Progenitor cell of endocrine pancreas (in vitro differentiated cells): ENCODE results near the gene KLHL8. TPM values are rescaled to one million over a fixed set of nuclear protein-coding genes. Genes with fewer than 3 reads are reported as not detected.

ENCODE experiments used
- DNase-seq: peaks from one replicate; pipeline ENCODE4 v3.0.0; 2021; ENCODE audit warnings: low spot score; ENCODE audit not compliant: unreplicated experiment
- H3K27ac Mint-ChIP-seq: 2 replicates; pipeline ENCODE4 v1.8.0; 2021; ENCODE audit warnings: mild to moderate bottlenecking, moderate library complexity, mixed read lengths
- H3K27me3 Mint-ChIP-seq: 2 replicates; pipeline ENCODE4 v1.8.0; 2021; ENCODE audit warnings: mixed read lengths
- H3K36me3 Mint-ChIP-seq: 2 replicates; pipeline ENCODE4 v1.8.0; 2022; ENCODE audit warnings: mixed read lengths; ENCODE audit not compliant: insufficient read depth
- H3K4me1 Mint-ChIP-seq: 2 replicates; pipeline ENCODE4 v1.8.0; 2021; ENCODE audit warnings: low read depth, mixed read lengths
- H3K4me3 Mint-ChIP-seq: 2 replicates; pipeline ENCODE4 v1.8.0; 2021; ENCODE audit warnings: low read depth, mild to moderate bottlenecking, moderate library complexity, mixed read lengths
- H3K9me3 Mint-ChIP-seq: 2 replicates; pipeline ENCODE4 v1.8.0; 2021; ENCODE audit warnings: low read depth, mixed read lengths
- total RNA-seq: library from RNA; stranded (reverse); gene quantifications from 2 replicates; pipeline ENCODE4 v1.2.1, GENCODE V29; 2021
- TF ChIP-seq, protein P1 (sequence below): fragments of 200-600 bp; sonication (generic); IDR thresholded peaks from one replicate; pipeline ENCODE4 v1.5.0; 2021; ENCODE audit warnings: antibody characterized with exemption, mild to moderate bottlenecking; ENCODE audit not compliant: unreplicated experiment

KLHL8 gene
- total RNA-seq, 1 donor from 2014 or later: 13.6 TPM

- no peak overlapping the region for H3K27ac Mint-ChIP-seq
- no peaks in the 10 kb centered on the region for H3K4me1 Mint-ChIP-seq
- H3K27me3 Mint-ChIP-seq: peaks cover 2% of the 10 kb centered on the region
- peaks cover 10% of the 10 kb centered on the region for H3K9me3 Mint-ChIP-seq
- DNase-seq: no peak
- TF ChIP-seq, protein P1, sequence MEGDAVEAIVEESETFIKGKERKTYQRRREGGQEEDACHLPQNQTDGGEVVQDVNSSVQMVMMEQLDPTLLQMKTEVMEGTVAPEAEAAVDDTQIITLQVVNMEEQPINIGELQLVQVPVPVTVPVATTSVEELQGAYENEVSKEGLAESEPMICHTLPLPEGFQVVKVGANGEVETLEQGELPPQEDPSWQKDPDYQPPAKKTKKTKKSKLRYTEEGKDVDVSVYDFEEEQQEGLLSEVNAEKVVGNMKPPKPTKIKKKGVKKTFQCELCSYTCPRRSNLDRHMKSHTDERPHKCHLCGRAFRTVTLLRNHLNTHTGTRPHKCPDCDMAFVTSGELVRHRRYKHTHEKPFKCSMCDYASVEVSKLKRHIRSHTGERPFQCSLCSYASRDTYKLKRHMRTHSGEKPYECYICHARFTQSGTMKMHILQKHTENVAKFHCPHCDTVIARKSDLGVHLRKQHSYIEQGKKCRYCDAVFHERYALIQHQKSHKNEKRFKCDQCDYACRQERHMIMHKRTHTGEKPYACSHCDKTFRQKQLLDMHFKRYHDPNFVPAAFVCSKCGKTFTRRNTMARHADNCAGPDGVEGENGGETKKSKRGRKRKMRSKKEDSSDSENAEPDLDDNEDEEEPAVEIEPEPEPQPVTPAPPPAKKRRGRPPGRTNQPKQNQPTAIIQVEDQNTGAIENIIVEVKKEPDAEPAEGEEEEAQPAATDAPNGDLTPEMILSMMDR: no peak
- no peak overlapping the region for H3K4me3 Mint-ChIP-seq
- no peaks in the 10 kb centered on the region for H3K36me3 Mint-ChIP-seq
These were observed 29.1 kb upstream of the KLHL8 start for GRCh38 chr4:87249332-87250019.

DNA sequence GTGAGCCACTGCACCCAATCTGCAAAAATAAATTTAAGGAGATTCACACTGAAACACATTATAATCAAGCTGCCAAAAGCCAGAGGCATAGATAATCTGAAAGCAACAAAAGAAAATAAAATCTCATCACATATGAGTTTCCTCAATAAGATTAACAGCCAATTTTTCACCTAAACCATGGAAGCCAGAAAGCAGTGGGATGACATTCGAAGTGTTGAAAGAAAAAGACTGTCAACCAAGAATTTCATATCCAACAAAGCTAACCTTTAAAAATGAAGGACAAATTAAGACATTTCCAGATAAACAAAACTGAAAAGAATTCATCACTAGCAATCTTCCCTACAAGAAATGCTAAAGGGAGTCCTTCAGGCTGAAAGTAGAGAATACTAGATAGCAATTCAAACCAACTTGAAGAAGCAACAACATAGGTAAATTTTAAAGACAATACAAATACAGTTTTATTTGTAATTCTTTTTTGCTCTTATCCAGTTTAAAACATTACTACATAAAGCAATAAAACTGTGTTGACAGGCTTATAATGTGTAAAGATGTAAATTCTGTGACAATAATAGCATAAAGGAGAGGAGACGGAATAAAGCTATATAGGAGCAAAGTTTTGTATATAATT is 23.1 kb upstream of the KLHL8 start:
- Mint-ChIP-seq H3K4me3 (no peak overlapping the region), H3K36me3 (peaks cover 6% of the 10 kb centered on the region), H3K4me1 (peaks cover 4% of the 10 kb centered on the region), H3K27me3 (peaks cover 12% of the 10 kb centered on the region), H3K27ac (no peak overlapping the region), H3K9me3 (peaks cover 27% of the 10 kb centered on the region)
- DNase-seq: no peak
- TF ChIP-seq, protein P1: no peak

GRCh38 chr4:87241336-87241735 is 20.9 kb upstream of the KLHL8 start:
- no peak overlapping the region for H3K4me3 Mint-ChIP-seq
- DNase-seq: no peak
- peaks cover 6% of the 10 kb centered on the region for H3K36me3 Mint-ChIP-seq
- no peak overlapping the region for H3K27ac Mint-ChIP-seq
- TF ChIP-seq, protein P1: no peak
- H3K4me1 Mint-ChIP-seq: peaks cover 4% of the 10 kb centered on the region
- H3K9me3 Mint-ChIP-seq: peaks cover 21% of the 10 kb centered on the region
- H3K27me3 Mint-ChIP-seq: peaks cover 12% of the 10 kb centered on the region

- Mint-ChIP-seq H3K27me3 (peaks cover 12% of the 10 kb centered on the region), H3K36me3 (peaks cover 6% of the 10 kb centered on the region), H3K9me3 (peaks cover 21% of the 10 kb centered on the region), H3K4me1 (peaks cover 4% of the 10 kb centered on the region), H3K27ac (no peak overlapping the region), H3K4me3 (no peak overlapping the region)
- TF ChIP-seq, protein P1: no peak
- DNase-seq: no peak
These were observed 19.9 kb upstream of the KLHL8 start for GRCh38 chr4:87240341-87240740.

- TF ChIP-seq, protein P1: no peak
- DNase-seq: no peak
- H3K9me3 Mint-ChIP-seq: peaks cover 21% of the 10 kb centered on the region
- peaks cover 6% of the 10 kb centered on the region for H3K36me3 Mint-ChIP-seq
- peaks cover 12% of the 10 kb centered on the region for H3K27me3 Mint-ChIP-seq
- no peak overlapping the region for H3K4me3 Mint-ChIP-seq
- no peak overlapping the region for H3K27ac Mint-ChIP-seq
- H3K4me1 Mint-ChIP-seq: peaks cover 4% of the 10 kb centered on the region
These were observed 19.4 kb upstream of the KLHL8 start for GRCh38 chr4:87239821-87240220.
